ENCODE measurements around the gene PYCR2.
A peak's percentile ranks its signal among the peaks of the same experiment; 100 is the strongest.
"Not testable (repeated sequence)": the region's sequence is repeated elsewhere in the genome, so short reads cannot be mapped to it uniquely, and the experiment has no call there.

Gene PYCR2

DNA sequence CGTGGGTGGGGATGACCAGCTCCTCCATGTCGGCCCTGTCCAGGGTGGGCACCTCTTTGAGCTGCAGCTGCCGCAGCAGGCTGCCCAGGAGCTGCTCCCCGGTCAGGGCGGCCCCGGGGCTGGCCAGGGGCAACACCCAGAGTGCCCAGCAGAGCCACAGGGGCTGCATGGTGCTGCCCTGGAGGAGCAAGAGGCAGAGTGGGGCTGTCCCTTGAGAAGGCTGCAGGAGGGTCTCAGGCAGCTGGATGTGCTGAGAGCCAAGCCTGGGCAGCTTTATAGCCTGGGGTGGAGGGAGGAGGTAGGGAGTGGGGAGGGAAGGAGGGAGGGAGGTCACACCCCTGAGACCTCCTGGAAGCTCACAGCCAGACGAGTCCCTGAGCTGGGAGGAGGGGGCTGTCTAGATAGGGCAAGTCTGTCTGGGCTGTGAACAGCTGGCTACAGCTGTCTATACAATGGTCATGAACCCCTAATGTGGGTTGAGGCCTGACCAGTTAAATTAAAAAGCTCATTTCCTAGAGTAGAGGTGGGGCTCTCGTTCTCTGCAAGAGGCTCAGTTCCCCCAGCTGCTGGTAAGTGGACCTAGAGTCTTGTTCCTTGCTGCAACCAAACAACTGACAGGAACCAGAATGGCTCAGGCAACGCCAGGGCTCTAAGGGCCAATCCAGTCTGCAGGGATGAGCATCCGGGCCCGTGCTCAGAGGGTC, 35.0 kb downstream of the PYCR2 start, which contains the start of gene LEFTY1:
TSS of gene LEFTY1 (minus strand) at position 249 of the 704 bp plus-strand sequence. CDS start at position 169, 80 bp downstream.
- DNase-seq: no peak

DNA sequence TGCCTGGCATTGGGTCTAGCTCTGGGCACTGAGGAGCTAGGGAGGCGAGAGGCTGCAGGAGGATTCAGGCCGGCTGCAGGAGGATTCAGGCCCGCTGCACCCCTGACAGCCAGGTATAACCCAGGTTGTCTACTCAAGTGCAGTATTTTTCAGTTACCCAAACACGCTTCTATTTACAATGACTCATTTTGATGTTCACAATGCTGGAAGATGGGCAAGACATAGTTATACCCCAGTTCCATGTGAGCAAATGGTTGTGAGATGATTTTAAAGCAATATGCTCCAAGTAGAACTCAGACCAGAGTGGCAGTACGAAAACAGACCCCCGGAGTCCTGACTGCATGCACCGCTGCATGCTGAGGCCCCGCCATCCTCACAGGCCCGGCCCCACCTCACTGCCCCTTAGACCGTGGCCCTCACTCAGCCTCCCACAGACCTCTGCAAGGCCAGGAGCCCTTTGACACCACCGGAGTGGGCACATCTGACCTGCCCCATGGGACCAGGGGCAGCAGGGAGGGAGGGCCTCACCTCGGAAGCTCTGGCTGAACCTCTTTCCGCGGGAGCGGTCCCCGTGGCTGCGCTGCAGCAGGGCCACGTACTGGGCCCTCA, 35.7 kb downstream of the PYCR2 start:
- no peak for DNase-seq

DNA sequence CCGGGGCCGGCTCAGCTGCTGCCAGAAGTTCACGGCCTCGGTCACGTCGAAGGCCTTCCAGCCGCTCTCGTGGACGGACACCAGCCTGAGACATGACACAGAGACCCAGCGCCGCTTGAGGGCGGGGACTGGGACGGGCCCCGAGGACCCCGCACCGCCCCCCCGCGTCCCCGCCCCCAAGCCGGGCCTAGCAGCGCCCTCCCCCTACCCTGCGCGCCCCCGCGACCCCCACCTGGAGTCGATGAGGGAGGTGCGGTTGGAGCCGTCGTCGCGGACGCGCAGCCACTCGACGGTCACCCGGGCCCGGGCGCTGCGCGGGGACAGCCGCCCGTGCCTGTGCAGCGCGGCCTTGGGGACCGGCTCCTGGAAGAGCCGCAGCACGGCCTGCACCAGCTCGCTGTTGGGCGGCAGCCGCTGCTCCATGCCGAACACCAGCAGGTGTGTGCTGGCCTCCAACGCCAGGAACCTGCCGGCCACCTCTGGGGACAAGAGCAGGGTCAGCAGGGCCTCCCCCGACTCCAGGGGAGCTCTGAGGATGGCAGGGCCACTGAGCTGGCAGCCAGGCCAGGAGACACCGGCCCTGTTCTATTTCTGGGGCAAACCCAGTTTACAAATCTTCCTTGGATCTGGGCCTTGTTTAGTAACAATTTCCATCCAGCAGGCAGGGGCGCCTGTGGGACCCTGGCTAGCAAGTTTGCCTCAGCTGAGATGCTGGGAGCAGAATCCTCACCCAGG, 36.3 kb downstream of the PYCR2 start:
- not testable (repeated sequence) for DNase-seq

DNA sequence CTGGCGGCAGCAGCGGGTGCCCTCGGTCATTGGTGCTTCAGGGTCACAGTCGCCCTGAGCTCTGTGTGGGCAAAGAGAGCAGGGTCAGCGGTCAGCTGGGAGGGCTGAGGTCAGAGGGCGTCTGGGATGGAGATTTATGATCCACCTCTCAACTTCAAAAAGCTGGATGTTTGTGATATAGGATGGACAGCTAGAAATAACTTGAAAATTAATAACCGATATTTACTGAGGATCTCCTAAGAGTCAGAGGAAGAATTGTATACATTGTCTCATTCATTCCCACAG, 37.1 kb downstream of the PYCR2 start:
- no peak for DNase-seq

DNA sequence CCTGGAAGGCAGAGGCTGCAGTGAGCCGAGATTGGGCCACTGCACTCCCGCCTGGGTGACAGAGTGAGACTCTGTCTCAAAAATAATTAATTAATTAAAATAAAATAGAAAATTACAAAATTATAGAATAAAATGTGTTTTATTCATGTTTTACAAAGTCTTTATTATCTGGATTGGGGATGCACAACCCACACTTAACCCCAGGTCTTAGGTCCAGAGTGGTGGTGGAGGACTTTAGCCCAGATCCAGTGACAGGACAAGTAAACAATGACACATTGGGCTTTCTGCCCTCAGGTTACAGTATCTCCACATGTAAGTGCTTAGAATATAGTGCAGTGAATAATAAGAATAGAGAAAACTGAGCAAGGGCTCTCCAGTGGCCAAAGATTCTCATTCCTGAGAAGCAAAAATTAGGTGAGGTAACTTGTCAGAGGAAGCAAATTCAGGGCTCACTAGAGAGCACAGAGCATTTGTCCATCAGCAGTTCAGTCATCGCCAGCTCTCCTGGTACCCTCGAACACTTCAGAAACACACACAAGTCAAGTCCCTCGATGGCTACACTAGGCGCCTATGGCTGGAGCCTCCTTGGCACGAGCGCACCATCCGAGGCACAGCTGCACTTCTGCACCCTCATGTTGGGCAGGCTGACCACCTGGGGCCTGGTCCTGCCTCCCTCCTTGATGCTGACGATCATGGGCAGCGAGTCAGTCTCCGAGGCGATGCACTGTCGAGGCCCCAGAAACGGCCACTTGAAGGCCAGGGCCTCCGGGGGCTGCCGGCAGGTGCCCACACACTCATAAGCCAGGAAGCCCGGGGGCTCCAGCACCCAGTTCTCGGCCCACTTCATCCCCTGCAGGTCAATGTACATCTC, 37.7 kb downstream of the PYCR2 start:
- DNase-seq: no peak

DNA sequence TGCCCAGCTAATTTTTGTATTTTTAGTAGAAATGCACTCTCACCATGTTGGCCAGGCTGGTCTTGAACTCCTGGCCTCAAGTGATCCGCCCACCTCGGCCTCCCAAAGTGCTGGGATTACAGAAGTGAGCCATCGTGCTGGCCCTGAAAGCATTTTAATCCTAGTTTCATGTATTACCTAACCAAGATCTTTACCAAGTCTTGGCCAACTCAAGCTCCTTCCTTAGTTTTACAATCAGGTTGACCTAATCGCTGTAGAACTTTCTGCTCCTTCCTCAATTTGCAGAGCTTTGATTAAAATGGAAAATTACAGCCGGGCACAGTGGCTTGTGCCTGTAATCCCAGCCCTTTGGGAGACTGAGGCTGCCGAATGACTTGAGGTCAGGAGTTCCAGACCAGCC, 38.7 kb downstream of the PYCR2 start:
- no peak for DNase-seq

DNA sequence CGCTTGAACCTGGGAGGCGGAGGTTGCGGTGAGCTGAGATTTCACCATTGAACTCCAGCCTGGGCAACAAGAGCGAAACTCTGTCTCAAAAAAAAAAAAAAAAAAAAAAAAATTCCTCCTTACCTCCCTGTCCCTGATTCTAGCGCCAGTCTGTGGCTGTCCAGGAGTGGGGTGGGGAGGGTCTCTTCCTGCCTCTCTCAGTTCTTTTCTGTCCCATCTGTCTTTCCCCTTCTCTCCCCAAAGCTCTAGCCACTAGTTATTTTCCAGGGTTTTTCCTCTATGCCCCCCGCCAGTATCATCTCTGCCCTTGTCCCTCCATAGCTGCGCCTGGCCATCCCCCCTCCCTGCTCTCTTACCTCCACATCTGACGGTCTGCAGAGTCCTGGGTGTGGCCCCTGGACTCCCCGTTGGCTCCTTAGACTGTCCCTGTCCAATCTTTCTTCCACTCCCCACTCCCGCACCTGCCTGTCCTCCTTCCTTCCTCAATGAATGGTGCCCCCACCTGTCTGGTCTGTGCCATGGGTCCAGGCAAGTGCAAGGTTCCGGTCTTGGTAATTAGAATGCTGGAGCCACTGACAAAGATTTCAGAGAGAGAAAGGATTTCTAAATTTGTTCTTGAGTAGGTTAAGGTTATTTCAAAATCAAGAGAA, 40.3 kb downstream of the PYCR2 start:
- DNase-seq: no peak

DNA sequence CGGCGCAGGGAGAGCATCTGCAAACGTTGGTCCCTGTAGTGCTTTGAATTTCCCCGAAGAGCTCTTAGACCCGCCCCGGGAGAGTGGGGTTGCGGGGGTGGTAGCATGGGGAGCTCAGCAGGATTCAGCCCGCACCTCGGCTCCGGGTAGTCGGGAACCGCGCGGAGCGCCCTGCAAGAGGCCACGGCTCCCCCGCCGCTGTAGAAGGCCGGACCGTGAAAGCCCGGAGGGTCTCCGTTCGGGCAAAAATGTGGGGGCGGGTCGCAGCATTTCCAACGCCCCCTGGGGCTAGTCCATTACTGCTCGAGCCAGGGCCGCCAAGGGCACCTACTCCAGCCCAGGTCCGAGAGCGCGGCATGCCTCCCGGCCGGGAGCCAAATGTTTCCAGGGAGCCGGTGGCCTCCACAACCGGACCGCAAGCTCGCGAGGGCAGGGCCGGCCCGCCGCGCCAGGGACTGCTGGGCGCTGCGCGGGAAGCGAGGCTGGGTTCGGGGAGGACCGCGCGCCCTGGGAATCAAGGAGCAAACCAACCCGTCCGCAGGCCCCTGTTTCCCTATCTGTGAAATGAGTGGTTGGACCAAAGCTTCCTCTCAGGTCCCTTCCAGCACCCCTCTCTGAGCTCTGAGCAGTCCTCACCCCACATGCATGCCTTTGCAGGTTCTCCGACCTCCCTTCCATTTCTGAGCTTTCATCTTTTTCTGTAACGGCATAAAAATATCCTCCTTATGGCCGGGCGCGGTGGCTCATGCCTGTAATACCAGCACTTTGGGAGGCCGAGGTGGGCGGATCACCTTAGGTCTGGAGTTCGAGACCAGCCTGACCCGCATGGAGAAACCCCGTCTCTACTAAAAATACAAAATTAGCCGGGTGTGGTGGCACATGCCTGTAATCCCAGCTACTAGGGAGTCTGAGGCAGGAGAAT, 41.1 kb downstream of the PYCR2 start:
- peak in 1 of 2 donors; percentile 41 for DNase-seq

DNA sequence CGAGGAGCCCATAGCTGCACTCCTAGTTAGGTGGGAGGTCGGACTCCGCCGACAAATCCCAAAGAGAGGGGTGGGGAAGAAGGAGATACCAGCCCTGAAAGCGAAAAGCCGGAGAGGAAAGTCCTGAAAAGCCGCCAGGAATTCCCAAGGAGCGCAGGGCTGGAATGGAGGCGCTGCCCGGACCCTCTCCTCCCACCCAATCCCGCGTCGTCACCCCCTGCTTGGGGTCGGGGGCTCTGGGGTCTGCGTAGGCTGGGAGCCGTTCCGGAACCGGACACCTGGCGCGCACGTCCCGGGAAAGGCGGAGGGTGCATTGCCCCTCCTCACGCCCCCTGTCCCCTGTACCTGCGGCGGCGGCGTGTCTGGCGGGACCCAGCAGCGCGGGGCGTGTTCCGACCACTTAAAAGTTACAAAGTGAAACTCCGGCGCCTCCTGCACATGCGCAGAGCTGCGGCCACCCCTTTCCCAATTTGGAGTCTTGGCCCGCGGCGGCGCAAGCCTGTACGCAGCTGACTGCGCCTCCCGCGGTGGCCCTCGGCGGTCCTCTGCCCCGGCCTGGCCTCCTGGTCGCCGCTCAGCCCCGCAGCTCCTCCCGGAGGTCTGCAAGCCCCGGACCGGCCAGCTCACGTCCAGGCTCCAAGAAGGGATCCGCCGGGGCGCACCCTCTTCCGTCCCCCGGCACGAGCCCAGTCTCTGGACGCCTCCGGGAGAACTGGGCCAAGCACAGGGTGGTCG, 41.9 kb downstream of the PYCR2 start, which contains the start of gene TMEM63A:
TSS of gene TMEM63A (minus strand) at position 422 of the 735 bp plus-strand sequence. CDS start 4,800 bp downstream, outside the sequence.
- peak; percentile 89 to 91 for DNase-seq

DNA sequence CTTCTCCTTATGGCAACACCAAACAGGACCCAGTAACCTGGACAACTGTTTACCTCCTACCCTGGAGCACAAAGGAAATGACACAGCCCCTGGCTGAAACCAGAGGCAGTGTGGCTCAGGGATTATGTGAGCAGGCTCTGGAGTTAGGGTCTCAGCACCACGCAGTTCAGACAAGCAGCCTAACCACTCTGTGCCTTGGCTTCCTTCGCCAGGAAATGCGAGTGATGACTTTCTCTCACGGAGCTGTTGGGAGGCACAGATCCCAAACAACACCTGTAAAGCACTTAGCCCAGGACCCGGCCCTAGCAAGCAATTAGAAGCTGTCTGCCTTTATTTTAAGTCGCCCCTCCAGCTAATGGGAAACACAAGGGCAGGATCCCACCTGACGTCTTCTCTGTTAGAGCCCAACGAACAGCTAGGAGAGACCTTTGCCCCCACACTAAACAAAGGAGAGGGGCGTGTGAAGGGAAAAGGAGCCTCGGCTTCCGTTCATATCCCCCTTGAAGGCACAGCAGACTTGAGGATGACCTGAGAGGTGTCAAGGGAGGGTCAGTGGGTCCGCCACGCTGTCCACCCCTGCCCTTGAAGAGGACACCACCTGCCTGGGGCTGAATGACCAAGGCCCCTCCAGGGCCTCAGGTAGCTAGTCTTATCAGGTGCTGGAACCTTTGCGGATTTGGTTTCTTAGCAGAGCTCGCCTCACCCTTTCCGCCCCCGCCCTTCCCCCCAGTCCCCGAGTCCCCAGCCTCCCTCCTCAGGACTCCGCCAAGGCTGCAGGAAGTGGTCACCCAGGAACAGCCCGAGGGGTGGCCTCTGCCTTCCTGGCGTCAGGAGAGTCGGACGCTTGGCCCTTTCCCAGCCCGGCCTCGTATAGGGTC, 42.7 kb downstream of the PYCR2 start:
- DNase-seq: peak; percentile 31 to 63

DNA sequence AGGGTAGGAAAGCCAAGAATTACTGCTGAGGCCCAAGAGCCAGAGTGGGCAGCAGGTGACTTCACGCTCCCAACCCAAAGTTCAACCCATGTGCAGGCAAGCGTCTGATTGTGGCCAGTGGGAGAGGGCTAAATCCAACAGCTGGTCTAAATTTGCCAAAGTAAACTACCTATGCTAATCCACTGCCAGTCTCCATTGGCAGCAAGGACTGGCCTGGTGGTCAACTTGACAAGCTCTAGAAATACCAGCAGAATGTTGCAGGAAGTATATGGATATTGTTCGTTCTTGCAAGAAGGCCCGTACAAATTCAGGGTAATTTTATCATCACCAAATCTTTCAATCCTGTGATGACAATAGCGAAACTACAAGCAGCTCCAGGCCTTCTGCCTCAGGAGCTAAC, 43.4 kb downstream of the PYCR2 start:
- DNase-seq: no peak

DNA sequence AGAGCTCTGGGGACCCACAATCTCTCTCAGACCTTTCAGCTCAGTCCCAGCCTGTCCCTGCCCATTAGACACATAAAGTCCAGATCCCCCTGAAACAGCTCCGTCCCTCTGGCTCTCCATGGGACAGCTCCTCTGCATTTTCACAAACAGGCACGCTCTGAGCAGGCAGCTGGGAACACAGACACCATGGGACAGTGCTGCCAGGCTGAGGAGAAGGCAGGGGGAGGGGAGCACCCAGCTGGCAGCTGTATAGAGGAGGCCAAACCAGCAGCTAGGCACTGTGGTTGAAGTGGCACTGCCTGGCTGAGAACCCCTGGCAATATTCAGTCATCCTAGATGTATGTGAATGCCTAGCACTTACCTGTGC, 43.8 kb downstream of the PYCR2 start:
- no peak for DNase-seq

DNA sequence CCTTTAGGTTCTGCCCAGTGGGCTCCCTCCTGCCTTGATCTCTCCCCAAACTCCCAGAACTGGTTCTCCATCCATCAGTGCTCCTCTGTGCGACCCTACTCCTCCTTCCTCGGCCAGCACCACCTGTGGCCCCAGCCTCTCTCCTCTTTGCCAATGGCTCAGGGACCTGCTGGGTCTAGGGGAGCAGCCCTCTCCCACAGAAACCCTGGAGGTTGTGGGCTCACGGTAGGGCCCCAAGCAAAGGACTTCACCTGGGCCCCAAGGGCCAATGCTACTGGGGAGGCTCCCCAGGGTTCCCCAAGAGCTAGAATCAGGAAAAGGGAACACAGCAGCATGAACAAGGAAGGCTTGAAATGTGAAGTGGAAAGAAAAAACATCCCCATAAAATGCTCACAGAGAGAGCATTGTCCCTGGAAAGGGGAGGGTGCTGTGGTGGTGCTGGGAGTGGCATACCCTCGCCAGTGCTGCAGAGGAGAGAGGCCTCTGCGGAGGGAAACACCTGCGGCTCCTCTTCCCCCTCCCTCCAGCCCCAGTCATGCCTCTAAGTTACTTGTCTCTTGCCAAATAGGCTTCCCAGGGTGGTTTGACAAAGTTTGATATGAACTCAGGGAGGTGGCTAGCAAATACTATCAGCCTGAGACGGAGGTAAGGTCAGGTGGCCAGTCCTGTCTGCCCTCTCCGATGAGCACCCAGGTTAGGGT, 44.4 kb downstream of the PYCR2 start:
- DNase-seq: peak in 1 of 2 donors; percentile 37

DNA sequence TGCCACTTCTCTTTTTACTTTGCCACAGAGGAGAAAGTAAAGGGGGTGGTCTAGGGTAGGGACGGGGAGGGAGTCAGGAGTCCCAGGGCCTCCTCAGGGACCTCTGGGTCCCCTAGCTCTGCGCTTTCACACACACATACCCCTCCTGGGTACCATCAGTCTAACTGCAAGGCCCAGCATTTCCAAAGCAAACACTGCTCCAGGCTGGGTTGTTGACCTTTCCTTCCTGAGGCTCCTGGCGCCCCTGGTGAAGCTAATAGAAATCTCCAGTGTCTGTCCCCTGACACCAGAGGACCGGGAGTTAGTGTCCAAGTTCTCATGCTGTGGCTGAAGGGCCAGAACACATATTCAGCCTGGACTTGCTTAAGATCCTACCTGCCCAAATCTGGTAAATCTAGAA, 45.8 kb downstream of the PYCR2 start:
- no peak for DNase-seq

DNA sequence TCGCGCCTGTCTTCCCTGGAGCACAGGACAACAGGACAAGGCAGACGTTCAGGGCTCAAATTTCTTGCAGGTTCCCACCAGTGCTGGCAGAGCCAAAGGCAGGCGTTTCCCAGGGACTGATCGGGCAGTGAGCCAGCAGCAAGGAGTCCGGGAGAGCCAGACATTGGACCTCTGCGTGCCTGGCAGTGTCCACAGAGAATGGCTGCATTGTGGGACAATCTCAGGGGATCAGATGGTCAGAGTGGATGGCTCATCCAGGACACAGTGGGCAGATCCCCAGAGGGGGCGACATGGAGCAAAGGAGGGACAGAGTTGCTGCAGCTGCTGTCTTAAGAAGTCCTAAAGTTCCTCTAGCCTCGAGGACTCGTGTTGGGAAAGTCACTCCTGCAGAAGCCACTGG, 46.5 kb downstream of the PYCR2 start:
- peak in 1 of 2 donors; percentile 30 for DNase-seq

DNA sequence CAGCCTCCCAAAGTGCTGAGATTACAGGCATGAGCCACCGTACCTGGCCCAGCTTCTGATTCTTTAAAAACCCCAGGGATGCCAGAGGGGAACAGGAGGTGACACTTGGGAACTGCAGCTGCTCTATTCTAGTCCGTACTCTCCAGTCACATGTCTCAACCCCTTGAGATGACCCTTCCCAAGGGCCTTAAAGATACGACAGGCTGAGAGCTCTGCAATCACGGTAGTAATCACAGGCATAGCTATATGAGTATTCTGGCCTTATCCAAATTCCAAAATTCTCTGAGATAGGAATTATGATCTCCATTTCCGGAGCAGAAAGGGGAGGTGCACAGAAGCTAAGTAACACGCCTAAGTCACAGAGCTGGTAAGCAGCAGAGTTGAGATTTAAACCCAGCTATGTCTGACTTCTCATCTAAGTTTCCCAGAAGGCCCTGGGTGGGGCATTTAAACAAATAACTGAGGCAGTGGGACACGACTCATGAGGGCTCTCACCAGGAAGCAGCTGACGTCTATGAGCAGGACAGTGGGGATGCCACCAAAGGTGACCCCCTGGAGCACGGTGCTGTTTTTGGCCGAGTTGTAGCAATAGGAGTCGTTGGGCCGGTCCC, 47.0 kb downstream of the PYCR2 start:
- no peak for DNase-seq

DNA sequence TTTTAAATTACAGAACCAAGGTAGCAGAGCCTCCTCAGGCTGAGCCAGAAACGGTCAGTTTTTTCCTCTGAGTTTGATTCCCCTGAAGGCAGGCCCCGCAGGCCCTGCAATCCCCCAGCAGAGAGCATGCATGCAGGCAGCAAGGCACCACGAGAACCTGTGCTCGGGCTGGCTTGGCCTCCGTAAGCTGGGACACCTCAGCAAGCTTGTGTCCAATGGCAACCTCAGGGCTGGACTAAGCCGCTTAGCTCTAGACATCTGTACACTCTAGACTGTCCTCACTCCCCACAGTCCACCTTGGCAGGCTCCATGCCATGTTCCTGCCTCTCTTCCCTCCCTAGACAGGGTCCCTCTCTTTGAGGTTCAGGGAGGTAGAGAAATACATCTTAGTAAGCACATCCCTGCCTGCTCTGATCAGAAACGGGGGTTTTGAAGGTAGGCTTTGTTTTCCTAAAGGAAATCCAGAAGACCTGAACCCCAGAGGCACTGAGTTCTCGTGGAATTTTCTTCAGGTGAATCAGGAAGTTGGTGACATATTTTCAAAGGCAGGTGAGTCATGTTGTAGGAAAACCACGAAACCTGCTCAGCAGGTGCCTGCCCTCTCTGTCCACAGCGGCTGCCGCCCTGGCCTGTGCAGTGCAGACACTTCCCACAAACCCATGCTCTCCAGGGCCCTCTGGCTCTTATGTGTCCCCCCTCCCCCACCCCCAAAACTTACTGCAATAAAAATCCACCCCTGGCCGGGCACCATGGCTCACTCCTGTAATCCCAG, 48.8 kb downstream of the PYCR2 start:
- DNase-seq: no peak

DNA sequence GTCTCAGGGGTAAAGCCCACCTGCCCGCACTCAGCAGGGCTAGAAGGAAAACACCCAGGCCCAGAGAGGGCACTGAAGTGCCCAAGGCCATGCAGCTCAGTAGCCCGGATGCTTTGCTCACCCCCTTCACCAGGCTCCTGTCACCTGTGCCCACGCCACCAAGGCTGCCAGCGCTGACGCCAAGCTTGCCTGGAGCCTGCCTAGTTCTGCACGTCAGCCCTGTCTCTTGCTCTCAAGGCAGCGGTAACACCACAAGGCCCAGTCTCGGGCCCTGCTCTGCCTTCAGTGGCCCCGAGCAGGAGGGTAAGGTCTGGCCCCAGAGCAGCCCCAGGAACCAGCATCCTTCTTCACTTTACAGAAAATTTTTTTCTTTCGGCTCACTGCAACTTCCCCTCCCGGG, 49.6 kb downstream of the PYCR2 start:
- DNase-seq: no peak

All from CD4-positive, alpha-beta T cell treated with Interferon alpha-2 for 1 hour (primary cell).